Measurements from ENCODE around the gene B4GALT1.

GRCh38 chr9:33103501-33104281, 63.4 kb downstream of the B4GALT1 start:
- no peak for TF ChIP-seq POLR2A (IDR thresholded peaks at IDR 0.05)
- TF ChIP-seq CTCF (IDR thresholded peaks at IDR 0.05), result no peak

Data from body of pancreas (tissue), 4 donors.